Measurements from ENCODE around the gene WDR64.
"Not testable (repeated sequence)": the region's sequence is repeated elsewhere in the genome, so short reads cannot be mapped to it uniquely, and the experiment has no call there.

Gene WDR64

DNA sequence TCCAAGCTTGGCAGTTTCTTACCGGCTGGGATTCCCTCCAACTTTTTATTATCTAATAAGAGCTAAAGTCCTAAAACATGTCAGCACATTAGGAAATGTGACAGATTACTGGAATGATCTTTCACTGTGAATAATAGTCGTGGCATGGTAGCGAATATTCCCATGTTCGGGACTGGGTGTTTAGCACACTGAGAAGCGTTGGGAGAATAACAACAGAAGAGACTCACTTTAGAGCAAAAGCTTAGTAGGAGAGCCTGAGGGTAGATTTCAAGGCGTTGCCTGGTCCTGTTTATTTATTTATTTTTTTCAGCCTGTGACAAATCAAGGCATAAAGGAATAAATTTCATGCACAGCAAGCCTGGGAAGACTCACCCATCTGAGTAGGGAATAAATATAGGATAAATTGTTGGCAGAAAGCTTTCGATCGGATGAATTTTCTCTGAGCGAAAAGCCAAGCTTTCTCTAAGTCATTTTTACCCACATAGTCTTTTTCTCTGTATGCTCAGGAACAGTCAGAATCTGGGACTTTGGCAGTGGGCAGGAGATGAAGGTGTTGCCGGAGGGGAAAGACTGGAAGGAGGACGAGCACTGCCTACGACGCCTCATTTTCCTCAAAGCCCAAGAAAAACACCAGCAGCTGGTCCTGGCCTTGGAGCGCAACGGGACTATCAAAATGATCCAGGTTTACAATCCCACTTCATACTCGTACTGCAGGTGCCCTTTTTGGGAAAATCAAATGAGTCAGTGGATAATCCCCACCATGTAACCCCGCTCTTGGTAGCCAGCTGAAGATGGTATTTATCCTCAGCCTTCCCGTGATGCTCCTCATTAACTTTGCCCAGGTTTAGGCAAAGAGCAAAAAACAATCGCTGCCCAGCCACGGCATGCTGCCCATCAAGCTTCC is 97.2 kb downstream of the WDR64 start:
- DNase-seq, result peak; percentile 43

DNA sequence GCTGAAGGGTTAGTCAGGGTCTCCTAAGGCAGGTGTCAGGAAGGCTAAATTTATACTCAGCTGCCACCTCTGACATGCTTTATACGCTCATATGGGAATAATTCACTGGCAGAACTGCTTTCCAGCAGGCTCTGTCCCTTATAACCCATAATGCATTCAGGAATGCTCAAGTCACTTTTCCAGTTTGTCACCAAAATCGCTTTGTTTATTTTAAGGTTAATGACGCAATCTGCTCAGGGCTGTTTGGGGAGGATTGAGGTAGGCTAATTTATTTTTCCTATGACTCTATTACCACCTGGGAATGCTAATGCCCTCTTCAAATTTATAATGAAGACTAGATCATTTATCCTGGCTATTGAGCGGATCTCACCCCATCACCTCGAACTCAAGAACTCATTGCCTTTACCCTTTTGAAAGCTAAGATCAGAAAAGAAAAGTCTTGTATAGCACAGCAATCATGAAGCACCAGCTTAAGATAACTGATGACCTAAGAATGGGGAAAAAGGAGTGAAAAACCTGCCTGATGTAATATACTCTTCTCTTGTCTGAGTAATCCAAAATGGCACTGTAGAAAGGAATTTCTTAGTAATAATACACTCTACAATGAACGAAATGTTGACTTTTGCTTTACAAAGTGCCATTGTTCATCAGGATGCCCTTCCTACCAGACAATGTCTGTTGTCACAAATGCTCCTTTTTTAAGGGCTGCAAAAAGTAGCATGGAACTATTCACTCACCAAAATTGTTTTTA is 98.0 kb downstream of the WDR64 start:
- no peak for DNase-seq

DNA sequence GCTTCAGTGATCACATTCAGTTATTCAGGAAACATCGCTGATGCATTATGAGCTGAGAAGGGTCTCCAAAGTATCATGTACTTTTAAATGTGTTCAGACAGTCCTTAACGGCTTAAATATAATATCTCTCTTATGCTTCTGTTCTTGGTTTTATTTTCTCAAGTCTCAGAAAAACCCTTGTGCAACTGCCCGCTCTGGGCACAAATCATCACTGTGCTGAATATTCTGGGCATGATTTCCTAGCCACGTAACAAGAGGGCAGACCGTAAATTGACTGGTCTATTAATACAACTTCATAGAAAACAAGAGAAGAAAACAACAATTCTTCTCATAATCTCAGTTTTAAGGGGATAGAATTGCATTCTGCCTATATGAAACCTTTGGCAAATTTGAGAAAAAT is 99.4 kb downstream of the WDR64 start:
- no peak for DNase-seq

DNA sequence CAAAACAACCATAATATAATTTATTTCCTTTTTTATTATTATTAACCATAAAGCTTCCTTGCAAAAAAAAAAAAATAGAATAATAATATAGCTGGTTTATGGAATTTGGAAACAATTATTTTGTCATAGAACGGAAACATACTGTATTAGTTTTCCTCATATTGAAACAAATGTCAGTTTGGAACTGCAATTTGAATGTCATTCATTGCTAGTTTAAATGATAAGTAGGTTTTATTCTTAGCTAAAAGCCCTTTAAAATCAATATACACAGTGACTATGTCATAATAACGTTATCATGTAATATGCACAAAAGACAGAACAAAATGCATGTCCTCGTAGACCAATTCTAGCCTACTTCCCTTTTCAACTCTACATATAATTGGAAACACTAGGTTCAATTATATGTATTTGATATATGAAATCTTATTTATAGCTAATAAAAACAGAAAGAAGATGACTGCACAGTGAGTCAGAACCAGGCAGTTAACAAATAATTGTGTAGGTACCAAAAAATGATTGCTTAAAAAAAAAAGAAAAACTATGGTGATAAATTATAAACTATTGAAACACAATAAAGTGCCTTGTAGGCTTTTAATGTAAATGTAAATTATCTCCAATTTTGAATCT is 110.7 kb downstream of the WDR64 start:
- DNase-seq, result no peak

DNA sequence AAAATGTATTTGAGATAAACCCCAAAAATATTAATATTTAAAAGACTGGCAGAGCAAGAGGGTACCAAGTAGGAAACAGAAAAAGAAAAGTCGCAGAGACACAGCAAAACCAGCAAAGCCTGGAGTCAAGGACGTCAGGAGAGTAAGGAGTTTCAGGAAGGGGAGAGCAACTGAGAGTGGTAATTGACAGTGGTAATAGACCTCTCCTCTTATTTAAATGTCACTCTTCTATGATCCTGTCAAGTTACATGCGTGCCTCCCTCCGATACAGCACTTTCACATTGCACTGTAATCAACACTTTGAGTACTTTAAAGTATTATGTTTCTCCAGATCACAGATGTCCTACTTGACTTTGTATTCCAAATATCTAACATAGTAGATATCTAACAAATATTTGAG is 113.3 kb downstream of the WDR64 start:
- no peak for DNase-seq

DNA sequence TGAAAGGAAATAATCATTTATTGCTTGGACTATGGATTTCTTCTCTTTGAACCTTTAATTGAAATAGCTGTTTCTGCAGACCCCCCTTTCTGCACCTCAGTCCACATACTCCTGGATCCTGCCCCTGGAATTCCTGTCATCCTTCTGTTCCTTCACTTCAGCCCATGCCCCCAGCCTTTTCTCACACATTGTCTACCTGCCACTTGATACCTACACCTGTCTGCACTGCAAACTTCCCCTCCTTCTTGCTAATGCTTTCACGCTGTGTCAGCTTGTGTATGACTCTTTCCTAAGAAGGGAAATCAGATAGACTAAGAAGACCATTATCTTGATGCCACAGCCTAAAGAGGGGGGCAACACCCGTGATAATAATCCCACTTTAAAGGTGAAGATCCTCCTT is 115.7 kb downstream of the WDR64 start:
- no peak for DNase-seq

DNA sequence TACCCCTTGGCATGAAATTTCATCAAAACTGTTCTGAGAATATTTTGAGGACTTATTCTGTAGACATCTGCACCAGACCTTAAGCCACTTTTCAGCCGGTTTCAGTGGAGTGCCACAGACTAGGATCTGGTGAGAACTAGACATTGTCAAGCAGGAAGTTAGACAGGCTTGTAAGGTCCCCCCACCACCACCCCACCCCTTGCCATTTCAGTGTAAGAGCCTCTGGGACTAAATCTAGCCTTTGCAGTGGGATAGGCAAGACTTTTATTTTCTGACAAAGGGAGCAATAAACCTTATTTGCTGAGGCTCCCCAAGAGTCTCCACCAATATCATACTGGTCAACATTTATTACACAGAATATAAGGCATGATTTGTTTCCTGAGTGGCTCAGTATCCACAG is 118.0 kb downstream of the WDR64 start:
- no peak for DNase-seq

DNA sequence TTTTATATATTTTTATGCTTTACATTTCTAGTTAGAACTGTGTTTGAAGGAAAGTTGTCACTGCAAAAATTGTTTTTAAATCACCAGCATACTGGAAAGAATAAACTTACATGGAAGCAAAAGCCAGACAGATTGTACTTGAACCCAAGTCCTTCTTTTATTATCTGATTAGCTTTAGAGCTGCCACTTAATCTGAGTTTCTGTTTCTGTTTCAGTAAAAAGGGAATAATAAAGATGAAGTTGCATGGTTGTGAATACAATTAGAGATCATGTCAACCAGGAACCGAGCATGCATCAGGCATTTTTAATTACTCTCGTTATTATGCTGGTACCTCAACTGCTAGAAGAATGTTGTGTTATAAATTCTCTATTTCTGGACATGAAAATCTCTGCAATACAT is 119.0 kb downstream of the WDR64 start:
- no peak for DNase-seq

DNA sequence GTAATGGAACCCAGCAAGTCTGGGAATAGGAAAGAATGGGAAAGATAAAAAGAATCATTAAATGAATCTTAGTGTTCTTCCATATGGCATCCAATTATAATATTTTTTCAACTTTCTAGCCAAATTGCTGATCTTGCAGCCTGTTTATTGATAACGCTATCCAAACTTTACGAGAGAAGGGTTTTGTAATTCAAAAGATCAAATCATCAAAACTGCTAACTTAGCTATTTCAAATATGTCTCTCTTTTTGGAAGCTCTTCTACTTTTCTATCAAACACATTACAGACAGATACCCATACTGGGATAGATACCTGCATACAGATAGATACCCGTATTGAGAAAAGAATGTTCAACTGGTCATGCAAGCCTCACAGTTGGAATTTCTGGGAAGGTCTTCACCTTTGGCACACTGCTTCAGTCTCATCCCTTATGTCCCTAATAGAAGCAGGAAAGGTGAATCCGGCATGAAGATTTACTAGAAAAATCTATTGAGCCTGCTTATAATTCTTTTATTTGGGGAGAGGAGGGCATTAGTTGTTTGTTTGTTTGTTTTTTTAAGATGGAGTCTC is 120.9 kb downstream of the WDR64 start:
- no peak for DNase-seq

DNA sequence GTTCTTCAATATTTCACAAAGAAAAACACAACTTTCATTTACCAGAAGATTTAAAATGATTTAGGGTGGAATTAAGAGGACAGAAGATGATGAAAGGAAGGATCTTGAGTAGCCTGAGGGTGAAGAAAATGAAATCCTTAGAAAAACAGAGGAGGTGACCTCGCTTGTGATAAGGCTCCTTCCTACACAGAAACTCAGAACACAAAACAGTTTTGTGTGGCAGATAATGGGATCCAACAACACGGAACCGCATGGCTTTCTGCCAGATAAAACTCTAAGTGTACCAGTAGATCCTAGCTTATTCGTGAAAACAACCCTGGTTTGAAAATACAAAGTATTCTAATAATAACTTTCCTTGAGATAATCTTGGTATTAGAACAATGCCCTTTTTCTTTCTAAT is 121.9 kb downstream of the WDR64 start:
- no peak for DNase-seq

DNA sequence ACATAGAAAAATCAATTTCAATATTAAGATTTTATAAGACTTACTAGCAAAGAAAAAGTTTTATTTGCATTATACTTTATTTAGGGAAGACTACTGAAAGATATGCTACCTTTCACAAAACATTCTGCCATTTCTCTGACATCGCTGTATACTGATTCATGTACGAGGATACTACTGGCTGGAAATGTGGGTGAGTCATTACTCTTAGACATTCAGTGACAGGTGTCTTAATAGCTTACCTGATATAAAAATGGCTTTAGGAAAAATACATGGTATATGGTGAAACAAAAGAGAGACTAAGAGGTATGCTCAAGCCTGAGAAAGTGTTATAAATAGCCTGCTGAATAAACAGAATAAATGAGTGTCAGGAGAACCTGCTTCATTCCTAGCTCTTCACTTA is 122.9 kb downstream of the WDR64 start:
- DNase-seq, result no peak

DNA sequence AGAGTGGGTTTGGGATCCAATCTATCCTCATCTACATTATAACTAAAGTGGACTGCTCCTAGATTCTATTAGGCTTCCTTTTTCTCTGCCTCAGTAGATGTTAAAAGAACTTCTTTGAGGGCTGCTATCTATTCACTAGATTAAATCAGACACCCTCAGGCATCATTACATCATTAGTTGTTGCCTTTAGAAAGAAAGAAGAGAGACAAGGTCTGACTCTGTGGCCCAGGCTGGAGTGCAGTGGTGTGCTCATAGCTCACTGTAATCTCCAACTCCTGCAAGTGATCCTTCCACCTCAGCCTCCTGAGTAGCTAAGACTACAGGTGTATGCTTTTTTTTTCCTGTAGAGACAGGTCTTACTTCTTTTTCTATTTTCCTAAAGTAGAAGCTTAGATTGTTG is 124.8 kb downstream of the WDR64 start:
- DNase-seq, result no peak

DNA sequence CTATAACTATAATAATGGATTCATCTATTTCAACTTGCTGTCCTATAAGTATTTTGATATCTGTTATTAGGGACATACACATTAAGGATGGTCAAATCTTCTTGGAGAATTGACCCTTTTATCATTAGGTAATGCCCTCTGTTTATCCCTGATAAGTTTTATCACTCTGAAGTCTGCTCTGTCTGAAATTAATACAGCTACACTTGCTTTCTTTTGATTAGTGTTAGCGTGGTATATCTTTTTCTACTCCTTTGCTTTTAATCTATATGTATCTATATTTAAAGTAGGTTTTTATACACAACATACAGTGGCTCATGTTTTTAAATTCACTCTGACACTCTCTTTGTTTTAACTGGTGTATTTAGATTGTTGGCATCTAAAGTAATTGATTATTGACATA is 126.0 kb downstream of the WDR64 start:
- no peak for DNase-seq

DNA sequence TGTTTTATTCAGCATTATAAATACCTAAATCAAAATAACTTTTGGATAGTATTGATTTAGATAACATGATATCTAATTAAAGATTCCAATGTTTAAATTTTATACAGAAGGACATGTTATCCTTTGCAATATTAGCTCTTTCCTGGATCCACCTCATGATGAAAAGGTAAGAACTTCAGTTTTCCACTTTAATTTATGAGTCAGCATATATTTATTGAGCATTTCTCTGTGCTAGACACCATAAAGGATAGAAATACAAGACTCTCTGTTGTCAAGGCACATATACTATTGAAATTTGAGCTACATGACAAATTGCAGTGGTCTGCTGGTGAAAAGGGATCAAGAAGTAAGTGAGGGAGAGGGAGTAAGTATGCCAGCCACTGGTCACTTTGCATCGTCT is 127.8 kb downstream of the WDR64 start:
- no peak for DNase-seq

DNA sequence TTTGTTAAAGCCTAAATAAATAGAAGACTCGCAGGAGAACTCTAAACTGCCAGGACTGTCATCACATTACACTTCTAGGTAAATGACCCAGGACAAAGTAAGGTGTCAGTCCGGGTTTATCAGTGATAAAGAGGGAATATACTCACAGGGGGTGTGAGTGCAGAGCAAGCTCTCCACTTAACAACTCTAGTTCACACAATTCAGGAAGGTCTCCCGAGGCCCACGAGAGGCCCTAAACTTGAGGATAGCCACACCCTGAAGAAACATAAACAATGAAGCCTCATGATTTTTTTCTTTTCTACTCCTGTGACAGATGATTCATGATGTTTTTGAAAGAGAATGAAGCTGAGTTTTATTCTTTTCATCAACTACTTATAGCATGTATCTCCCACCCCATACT is 130.3 kb downstream of the WDR64 start:
- DNase-seq, result no peak

DNA sequence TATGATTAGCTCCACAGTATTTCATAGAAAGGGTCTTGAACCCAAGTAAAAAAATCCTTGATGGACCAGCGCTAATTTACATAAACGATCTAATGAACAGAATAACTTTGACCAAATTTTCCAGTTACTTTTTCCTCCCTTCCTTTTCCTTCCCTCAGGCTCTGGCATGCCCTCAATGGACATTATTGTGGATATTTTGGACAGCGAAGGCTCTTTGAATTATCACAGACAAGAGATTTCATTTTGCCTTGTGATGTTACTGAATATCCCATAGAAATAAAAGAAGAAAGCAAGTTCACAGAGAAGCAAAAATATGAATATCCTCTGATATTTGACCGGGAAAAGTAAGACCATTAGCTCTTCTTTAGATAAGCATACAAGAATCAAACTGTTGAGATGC is 135.6 kb downstream of the WDR64 start:
- DNase-seq, result no peak

DNA sequence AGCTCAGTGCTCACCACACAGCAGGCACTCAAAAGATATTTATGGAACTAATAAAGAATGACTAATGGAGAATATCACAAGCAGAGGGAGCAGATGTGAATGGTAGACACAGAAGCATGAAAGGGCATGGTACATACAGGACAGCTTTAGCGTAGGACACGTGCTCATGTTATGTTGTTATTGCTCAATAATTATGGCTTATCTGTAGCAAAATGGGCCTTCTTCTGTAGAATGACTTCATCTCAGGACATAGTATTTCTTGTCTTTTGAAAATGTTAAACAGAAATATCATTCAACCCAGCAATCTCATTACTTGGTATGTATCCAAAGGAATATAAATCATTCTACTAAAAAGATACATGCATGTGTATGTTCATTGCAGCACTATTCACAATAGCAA is 137.0 kb downstream of the WDR64 start:
- no peak for DNase-seq

DNA sequence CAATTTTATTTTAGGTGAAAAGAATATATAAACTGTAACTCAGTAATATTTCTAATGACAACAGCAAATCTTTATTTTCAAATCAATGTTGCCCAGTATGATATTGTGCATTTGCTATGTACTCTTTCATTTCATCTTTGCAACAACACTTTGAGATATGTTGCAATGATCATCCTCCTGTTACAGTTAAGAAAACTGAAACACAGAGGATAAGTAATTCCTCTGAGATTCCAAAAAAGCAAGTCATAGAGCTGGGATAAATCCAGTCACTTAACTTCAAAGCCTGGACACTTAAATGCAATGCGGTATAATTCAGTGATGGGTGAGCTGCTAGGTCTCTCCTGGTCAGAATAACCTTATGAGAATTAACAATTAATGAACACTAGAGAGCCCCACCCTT is 147.3 kb downstream of the WDR64 start:
- no peak for DNase-seq

DNA sequence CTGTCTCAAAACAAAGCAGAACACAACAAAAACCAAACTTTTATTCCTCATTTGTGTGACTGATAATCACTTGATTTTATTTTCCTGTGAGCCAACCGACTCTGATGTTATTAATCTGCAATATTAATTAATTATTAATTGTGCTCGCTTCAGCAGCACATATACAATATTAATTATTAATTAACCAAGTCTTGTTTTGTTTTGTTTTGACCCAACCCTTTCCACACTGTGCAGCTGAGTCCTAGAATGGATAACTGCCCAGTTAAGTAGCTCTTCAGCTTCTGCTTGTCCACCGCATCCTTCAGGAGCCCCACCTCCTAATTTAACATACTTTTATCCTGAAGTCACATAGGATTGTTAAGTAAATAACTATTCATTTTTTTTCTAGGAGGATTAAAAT is 148.6 kb downstream of the WDR64 start:
- peak; percentile 17 for DNase-seq

DNA sequence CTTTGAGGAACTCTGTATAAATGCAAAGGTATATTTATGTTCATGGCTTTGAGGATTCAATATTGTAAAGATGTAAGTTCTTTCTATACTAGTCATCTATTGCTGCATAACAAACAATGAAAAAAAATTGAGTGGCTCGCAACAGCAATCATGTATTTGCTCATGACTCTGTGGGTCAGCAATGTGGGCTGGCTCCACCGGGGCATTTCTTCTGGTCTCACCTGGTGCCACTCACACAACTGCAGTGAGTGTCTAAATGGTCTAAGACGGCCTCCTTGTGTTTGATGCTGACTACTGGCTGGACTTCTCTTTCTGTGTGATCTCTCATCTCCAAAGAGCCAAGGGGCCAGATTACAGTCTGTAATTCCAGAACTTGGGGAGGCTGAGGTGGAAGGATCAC is 150.8 kb downstream of the WDR64 start:
- no peak for DNase-seq

DNA sequence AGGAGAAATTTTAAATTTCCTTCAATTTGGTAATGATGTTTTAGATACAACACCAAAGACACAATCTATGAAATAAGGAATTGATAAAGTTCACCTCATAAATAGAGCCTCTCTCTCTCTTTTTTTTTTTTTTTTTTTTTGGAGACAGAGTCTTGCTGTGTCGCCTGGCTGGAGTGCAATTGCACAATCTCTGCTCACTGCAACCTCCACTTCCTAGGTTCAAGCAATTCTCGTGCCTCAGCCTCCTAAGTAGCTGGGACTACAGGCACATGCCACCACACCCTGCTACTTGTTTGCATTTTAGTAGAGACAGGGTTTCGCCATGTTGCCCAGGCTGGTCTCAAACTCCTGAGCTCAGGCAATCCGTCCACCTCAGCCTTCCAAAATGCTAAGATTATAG is 152.6 kb downstream of the WDR64 start:
- DNase-seq, result not testable (repeated sequence)

DNA sequence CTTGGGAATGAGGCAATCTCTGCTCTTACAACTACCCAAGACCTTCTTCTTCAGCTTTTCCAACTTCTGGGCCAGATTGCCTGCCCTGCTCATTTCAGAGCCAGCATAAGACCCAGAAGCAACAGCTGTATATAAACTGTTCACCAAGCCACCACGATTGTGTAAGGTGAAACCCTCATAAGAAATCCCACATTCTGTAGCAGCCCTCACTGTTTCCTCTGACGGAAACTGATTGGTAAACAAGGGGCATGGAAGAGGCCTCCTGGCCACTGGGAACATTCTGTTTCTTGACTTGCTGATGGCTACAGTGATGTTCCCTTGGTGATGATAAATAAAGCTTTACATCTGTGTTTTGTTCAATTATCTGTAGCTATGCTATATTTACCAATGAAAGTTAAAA is 156.2 kb downstream of the WDR64 start:
- DNase-seq, result no peak

DNA sequence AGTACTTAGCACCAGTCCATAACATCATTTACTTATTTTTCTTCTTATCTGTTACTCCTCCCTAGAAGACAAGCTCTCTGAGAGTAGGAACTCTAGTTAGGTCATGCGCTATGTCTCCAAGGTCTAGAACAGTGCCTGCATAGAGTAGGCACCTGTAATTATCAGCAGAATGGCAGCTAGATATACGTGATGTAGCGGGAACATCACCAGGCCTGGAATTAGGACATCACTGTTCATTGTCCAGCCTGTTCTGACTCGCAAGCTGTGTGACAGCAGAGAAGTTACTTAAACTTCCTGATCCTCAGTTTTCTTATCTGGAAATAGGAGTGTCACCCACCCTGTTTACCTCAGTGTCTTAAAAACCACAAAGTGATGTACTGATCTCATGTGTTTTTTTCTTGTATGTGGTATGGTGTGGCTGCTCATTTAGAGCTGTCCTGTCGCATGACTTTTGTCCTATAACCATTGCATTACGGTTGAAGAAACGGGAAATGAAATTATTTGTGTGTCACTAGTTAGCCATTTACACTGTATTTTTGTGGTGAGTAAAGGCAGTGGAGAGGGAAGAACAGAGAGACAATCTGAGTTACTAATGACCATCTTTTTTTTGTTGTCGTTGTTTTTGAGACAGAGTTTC is 158.8 kb downstream of the WDR64 start:
- no peak for DNase-seq
